ENCODE measurements around the gene MAN1A2. TPM values are rescaled to one million over a fixed set of nuclear protein-coding genes. Genes with fewer than 3 reads are reported as not detected.

MAN1A2 gene
- total RNA-seq, 1 donor from 2014 or later, result 66.5 TPM

DNA sequence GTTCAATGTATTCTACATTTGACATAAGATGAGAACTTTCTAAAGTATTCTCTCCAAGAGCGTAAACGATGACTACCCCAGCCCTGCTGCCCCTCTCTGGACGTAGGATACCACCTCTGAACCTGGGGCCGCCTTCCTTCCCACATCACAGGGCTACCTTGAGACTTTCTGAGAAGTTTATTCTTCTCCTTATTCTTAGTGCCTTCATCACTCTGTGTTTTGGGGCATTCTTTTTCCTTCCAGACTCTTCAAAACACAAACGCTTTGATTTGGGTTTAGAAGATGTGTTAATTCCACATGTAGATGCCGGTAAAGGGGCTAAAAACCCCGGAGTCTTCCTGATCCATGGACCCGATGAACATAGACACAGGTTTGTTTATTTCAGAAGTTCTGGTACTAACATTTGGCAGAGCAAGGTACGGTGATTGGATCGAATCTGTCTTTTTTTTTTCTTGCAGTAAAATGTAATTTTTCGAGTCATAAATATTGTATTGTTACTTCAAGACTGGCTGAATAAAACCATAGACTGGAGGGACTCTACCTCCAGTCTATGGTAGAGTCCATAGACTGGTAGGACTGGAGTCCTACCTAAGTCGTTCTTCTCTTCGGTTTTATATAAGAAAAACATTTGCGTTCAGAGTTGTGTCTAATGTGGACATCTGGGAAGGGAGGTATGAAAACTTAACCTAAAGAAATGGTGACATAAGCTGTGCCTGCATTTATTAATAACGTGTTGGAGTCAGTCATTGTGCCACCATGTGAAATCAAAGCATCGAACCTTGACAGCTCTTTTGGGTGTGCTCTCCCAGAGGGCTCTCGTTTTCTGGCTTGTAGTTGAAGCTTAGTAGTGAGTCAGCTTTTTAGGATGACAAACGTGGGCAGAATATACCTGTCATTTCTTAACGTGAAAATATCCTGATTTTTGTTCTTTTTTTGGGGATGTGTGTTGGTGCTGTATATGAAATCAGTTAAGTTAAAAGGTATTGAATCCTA is 1.2 kb downstream of the MAN1A2 start:
- no peak for DNase-seq (ENCODE audit: low spot score, unreplicated experiment)
- H3K9me3 Mint-ChIP-seq (ENCODE audit: low read depth), result peaks cover 9% of the 10 kb centered on the region
- H3K4me3 Mint-ChIP-seq (ENCODE audit: low read depth), result peak overlapping the region; percentile 87
- peaks cover 5% of the 10 kb centered on the region for H3K36me3 Mint-ChIP-seq (ENCODE audit: insufficient read depth)
- H3K27me3 Mint-ChIP-seq, result no peaks in the 10 kb centered on the region
- H3K27ac Mint-ChIP-seq, result peak overlapping the region; percentile 96
- H3K4me1 Mint-ChIP-seq (ENCODE audit: low read depth), result peaks cover 46% of the 10 kb centered on the region
- TF ChIP-seq, protein P1, sequence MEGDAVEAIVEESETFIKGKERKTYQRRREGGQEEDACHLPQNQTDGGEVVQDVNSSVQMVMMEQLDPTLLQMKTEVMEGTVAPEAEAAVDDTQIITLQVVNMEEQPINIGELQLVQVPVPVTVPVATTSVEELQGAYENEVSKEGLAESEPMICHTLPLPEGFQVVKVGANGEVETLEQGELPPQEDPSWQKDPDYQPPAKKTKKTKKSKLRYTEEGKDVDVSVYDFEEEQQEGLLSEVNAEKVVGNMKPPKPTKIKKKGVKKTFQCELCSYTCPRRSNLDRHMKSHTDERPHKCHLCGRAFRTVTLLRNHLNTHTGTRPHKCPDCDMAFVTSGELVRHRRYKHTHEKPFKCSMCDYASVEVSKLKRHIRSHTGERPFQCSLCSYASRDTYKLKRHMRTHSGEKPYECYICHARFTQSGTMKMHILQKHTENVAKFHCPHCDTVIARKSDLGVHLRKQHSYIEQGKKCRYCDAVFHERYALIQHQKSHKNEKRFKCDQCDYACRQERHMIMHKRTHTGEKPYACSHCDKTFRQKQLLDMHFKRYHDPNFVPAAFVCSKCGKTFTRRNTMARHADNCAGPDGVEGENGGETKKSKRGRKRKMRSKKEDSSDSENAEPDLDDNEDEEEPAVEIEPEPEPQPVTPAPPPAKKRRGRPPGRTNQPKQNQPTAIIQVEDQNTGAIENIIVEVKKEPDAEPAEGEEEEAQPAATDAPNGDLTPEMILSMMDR (IDR thresholded peaks at IDR 0.05; ENCODE audit: unreplicated experiment), result no peak

DNA sequence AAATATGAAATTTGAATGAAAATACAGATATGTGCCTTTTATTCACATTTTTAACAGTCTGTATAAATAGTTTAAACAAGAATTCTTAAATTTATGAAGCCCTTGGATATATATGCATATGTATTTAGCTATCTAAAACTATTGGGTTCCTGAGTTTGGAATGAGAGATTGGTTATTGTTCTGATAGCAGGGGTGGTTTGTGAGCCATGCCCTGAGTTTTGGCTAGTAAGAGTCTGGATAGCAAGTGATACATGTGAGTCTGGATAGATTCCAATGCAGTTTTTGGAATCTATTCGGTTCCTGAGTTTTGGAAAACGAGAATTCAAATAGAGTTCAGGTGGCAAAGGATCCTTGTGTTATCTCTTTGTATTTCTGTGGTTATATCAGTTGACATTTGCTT is 2.8 kb downstream of the MAN1A2 start:
- TF ChIP-seq, protein P1 (IDR thresholded peaks at IDR 0.05; ENCODE audit: unreplicated experiment), result no peak
- Mint-ChIP-seq H3K4me1 (ENCODE audit: low read depth) (peaks cover 36% of the 10 kb centered on the region), H3K36me3 (ENCODE audit: insufficient read depth) (peaks cover 5% of the 10 kb centered on the region), H3K27ac (no peak overlapping the region), H3K9me3 (ENCODE audit: low read depth) (peaks cover 9% of the 10 kb centered on the region), H3K27me3 (no peaks in the 10 kb centered on the region), H3K4me3 (ENCODE audit: low read depth) (peak overlapping the region; percentile 87)
- no peak for DNase-seq (ENCODE audit: low spot score, unreplicated experiment)

DNA sequence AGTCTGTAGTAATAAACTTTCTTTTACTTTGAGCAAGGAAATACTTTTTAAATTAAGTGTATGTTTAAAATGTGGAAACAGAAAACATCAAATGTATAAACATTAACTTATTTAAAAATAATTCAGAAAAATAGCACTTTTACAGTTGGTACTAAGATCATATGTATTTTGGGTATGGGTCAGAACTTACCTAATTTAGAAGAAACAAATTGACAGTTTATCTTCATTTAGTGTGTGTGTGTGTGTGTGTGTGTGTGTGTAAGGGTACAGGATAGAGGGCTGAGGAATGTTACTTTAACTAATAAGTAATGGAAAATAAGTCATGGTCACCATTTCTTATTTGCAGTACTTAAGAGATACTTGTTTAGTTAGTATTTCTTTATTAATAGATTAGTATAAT is 3.3 kb downstream of the MAN1A2 start:
- TF ChIP-seq, protein P1 (IDR thresholded peaks at IDR 0.05; ENCODE audit: unreplicated experiment), result no peak
- Mint-ChIP-seq H3K36me3 (ENCODE audit: insufficient read depth) (peaks cover 6% of the 10 kb centered on the region), H3K4me3 (ENCODE audit: low read depth) (peak overlapping the region; percentile 87), H3K27me3 (no peaks in the 10 kb centered on the region), H3K4me1 (ENCODE audit: low read depth) (peaks cover 34% of the 10 kb centered on the region), H3K27ac (no peak overlapping the region), H3K9me3 (ENCODE audit: low read depth) (peaks cover 9% of the 10 kb centered on the region)
- DNase-seq (ENCODE audit: low spot score, unreplicated experiment), result no peak

DNA sequence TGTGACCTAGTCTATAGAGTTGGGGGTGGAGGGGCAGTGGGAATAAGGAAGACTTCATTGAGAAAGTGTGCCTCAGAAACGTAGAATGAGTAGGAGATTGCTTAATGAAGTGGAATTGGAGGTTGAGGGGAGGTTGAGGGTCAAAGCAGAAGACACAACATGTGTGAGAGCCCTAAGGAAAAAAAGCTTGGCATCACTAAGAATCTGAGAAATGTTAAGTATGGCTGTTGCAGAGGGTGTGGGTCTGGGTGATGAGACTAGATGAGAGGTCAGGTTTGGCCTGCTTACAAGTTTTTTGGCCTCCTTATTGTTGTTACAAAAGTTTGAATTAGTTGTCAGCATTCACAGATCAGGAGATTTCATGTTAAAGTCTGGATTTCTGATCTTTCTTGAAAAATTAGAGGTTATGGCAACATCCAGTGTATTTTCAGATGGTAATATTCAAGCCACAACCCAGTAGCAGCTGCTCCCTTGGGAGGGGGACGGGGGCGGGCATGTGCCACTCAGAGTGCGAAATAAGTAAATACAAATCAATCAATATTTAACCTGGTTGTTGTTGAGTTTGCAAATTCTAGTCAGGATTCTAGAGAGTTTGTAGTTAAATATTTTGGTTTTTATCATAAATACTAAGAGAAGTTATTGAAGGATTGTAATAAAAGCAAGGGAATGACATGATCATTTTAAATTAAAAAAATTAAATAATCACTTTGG is 4.3 kb downstream of the MAN1A2 start:
- TF ChIP-seq, protein P1 (IDR thresholded peaks at IDR 0.05; ENCODE audit: unreplicated experiment), result no peak
- peaks cover 28% of the 10 kb centered on the region for H3K4me1 Mint-ChIP-seq (ENCODE audit: low read depth)
- H3K36me3 Mint-ChIP-seq (ENCODE audit: insufficient read depth), result peaks cover 13% of the 10 kb centered on the region
- no peak for DNase-seq (ENCODE audit: low spot score, unreplicated experiment)
- H3K27me3 Mint-ChIP-seq, result no peaks in the 10 kb centered on the region
- peak overlapping the region; percentile 80 for H3K27ac Mint-ChIP-seq
- H3K9me3 Mint-ChIP-seq (ENCODE audit: low read depth), result peaks cover 9% of the 10 kb centered on the region
- H3K4me3 Mint-ChIP-seq (ENCODE audit: low read depth), result peak overlapping the region; percentile 64

DNA sequence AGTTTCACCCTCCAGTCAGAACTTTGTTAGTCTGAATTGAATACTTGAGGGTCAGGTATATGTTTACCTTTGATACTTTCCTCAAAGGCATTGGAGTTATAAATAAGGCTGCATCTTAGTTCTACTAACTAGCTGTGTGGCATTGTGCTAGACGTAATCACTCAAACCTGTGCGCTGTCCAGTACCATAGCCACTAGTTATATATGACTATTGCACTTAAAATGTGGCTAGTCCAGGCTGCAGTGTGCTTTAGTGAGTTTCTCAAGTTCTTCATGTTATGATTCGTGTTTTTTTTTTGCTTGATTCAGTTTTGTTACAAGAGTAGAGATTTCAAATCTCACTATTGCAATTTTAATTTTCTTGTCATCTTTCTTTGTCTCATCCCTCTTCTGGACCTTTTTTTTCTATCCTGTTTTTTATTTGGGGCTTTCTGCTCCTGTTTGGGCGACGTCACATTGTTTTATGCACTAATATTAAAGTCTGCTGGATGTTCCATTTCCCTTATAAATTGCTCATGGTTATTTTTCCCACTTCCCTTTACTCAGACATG is 5.7 kb downstream of the MAN1A2 start:
- DNase-seq (ENCODE audit: low spot score, unreplicated experiment), result no peak
- TF ChIP-seq, protein P1 (IDR thresholded peaks at IDR 0.05; ENCODE audit: unreplicated experiment), result no peak
- H3K27ac Mint-ChIP-seq, result no peak overlapping the region
- peaks cover 13% of the 10 kb centered on the region for H3K36me3 Mint-ChIP-seq (ENCODE audit: insufficient read depth)
- no peak overlapping the region for H3K4me3 Mint-ChIP-seq (ENCODE audit: low read depth)
- no peaks in the 10 kb centered on the region for H3K27me3 Mint-ChIP-seq
- peaks cover 28% of the 10 kb centered on the region for H3K4me1 Mint-ChIP-seq (ENCODE audit: low read depth)
- peaks cover 9% of the 10 kb centered on the region for H3K9me3 Mint-ChIP-seq (ENCODE audit: low read depth)

All from progenitor cell of endocrine pancreas (in vitro differentiated cells).